GM08714 (cell line): ENCODE measurements around the gene HDAC9.
"Not testable (repeated sequence)": the region's sequence is repeated elsewhere in the genome, so short reads cannot be mapped to it uniquely, and the experiment has no call there.

ENCODE experiments used
- H3K4me3 ChIP-seq: fragments of 200-500 bp; sonication (Bioruptor generic); 2 replicates; pipeline ENCODE4 v1.5.1; 2014; ENCODE audit warnings: mild to moderate bottlenecking, low read length, inconsistent platforms
- ZNF274 ChIP-seq: IDR thresholded peaks from 2 replicates; pipeline ENCODE4 v1.6.1; 2012; ENCODE audit warnings: mild to moderate bottlenecking, low read depth, low read length

HDAC9 gene

GRCh38 chr7:18940593-18941134 is 445.1 kb downstream of the HDAC9 start:
- TF ChIP-seq ZNF274 = no peak
- H3K4me3 ChIP-seq = no peak overlapping the region

- no peak for TF ChIP-seq ZNF274
- no peak overlapping the region for H3K4me3 ChIP-seq
Measured at GRCh38 chr7:18941207-18941606, 445.7 kb downstream of the HDAC9 start.

DNA sequence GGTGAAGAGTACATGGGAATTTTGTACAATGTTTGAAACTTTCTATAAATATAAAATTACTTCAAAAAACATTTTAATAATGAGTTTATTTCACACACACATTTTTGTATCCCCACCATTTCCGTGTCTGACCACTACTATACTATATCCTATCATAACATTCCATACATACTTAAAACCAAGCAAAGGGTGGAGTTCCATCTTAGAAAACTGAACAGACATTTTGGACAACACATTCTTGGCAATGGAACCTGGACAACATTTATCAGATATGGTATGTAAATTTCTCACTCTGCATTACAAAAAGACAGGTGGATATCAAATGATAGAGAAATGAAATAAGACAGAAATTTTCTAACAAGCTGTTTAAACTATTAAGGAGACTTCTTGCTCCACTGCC is 453.0 kb downstream of the HDAC9 start:
- no peak overlapping the region for H3K4me3 ChIP-seq
- TF ChIP-seq ZNF274 = no peak

DNA sequence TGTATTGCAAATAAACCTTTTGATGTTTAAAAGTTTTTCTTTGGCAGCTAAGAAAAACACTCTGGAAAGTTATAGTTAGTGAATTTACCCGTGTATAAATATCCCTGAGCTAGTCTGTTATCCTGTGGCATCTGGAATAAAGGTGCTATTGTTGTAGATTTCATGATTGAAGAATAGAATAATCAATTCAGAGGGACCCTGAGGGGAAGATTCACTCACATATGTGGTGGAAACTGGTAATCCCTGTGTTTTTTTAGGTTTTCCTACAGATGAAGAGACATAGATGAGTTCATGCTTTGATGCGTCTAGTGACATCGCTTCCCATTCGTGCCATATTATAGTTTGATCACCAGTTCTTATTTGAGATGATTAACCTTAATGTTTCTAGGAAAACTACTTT is 457.3 kb downstream of the HDAC9 start:
- TF ChIP-seq ZNF274 = no peak
- H3K4me3 ChIP-seq = no peak overlapping the region

GRCh38 chr7:18958627-18959026 is 463.1 kb downstream of the HDAC9 start:
- H3K4me3 ChIP-seq = no peak overlapping the region
- TF ChIP-seq ZNF274 = no peak

GRCh38 chr7:18960725-18961124 is 465.2 kb downstream of the HDAC9 start:
- TF ChIP-seq ZNF274 = no peak
- H3K4me3 ChIP-seq = no peak overlapping the region

DNA sequence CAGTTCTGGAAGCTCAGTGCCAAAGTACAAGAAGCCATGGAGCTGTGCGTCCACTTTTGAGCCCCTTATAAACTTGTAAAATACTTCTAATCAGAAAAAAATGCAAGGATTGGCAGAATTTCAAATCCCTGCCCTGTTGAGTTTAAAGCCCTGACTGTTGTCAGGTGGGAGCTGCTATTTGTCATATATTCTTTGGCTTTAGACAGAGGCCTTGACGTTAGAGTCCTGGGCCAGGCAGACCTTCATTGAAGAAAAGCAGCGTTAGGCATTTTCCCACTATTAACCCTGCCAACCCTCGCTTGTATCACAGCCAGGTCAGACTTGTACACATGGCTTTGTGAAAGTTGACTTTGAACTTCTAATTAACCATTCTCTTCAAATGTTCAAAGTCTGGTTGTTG is 466.5 kb downstream of the HDAC9 start:
- no peak for TF ChIP-seq ZNF274

GRCh38 chr7:18965657-18966056 is 470.1 kb downstream of the HDAC9 start:
- H3K4me3 ChIP-seq = no peak overlapping the region
- TF ChIP-seq ZNF274 = no peak

More for the DNA sequence above, 466.5 kb downstream of the HDAC9 start:
- no peak overlapping the region for H3K4me3 ChIP-seq

- H3K4me3 ChIP-seq = not testable (repeated sequence)
Measured at GRCh38 chr7:18967755-18968154, 472.2 kb downstream of the HDAC9 start.

DNA sequence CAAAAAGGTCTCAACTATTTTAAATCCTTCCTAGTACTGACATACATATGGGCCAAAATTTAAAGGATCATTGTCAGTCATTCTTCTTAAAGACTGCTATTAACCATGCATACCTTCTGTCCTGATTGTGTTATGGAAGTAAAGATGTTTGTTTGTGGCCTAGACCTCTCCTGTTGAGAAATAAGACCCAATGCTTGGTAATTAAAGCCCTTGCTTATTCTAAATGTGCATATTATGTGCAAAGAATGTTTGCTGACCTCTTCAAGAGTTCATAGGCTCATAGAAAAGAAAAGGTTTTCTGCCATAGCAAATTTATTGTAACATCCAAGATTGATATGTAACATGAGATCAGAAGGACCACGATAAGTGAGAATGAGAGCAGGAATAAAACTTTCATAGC is 476.3 kb downstream of the HDAC9 start:
- TF ChIP-seq ZNF274 = no peak
- no peak overlapping the region for H3K4me3 ChIP-seq

GRCh38 chr7:18974803-18975202 is 479.3 kb downstream of the HDAC9 start:
- no peak overlapping the region for H3K4me3 ChIP-seq
- no peak for TF ChIP-seq ZNF274

DNA sequence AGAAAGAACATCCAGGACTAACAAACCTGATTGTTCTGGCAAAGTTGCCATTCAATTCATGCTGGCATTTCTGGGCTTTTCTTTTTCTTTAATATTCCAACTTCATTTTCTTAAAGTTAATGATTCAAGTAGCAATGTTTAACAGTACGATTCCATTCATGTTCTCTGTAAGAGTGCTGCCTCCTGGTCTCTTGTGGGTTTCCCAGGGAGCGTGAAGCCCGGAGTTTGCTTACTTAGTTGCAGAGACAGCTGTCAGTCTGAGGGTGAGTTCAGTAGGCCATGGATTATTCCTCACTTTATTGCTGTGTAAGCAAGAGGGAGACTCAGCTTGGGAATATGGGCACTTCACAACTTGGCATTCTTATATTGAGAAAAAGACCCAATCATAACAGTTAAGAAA is 479.7 kb downstream of the HDAC9 start:
- TF ChIP-seq ZNF274 = no peak

DNA sequence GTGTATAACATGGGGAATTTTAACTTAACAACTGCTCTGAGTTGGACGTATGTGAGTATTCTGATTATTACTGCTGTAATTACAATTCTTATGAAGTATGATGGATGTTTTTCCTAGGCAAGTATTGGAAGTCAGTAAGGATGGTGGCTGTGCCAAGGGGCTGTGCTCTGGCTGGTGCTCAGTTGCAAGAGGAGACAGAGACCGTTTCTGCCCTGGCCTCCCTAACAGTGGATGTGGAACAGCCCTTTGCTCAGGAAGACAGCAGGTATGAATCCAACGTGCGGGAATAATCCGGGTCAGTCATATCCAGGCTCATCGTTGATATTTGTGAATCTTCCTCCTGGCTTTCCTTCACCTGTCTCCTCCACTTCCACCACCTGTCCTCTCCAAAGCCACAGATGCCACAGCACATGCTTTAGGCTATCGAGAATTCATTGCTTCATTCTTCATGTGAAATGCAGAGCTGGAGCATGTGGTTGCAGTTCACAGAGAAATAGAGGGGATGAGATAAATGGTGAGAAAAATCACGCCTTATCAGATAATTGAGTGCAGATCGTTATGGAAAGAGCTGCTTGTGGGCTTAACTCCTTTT is 480.2 kb downstream of the HDAC9 start:
- no peak for TF ChIP-seq ZNF274
- no peak overlapping the region for H3K4me3 ChIP-seq

More for the DNA sequence above, 479.7 kb downstream of the HDAC9 start:
- no peak overlapping the region for H3K4me3 ChIP-seq

DNA sequence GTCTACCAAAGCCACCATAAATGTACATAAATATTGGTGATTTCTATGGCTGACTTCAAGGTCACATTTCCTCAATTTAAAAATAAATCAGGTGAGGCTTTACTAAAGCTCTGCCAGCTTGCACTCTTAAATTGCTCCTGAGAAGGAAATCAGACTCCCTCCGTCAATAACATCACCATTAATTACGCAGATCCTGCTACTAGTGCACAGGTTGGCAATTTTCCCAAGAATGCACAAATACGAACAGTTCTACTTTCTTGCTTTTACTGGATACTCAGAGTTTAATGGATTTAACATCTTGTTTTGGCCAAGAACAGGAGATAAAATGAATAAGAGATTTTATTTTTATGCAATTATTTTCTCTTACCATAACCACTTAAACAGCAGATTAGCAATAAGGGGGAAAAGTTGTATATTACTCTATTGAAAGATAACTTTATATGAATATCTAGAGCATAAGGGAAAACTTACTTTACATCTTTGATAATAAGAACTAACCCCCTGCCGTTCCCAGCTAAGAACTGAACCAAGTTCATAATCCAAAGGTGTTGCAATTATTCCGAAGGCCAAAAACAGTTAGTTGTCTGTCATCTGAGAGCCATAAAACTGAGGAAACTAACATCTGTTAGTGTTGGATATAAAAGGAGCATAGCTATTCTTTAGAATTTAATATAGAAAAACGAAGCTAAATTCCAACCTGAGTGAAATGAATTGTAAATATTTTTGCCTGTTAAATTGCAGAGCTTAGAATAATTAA is 481.3 kb downstream of the HDAC9 start:
- TF ChIP-seq ZNF274 = no peak
- H3K4me3 ChIP-seq = no peak overlapping the region

DNA sequence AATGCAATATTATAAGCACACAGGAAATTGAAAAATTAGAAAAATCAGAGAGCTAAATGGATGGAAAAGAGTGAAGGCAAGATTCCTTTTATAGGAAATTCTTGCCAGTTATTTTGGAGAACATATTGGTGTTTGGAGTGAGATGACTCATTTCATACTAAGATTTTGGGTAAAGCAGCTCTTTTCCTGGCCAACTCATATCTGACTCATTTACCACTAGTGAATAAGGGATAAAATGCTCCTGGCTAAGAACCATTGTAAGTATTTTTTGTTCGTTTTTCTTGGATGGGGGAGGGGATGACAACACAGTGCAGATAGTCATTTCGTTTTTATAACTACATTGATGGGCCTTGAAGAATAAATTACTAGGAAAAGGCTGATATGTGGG is 482.6 kb downstream of the HDAC9 start:
- no peak for TF ChIP-seq ZNF274
- H3K4me3 ChIP-seq = no peak overlapping the region

- not testable (repeated sequence) for H3K4me3 ChIP-seq
Measured at GRCh38 chr7:18990700-18991099, 495.2 kb downstream of the HDAC9 start.
